ENCODE measurements around the gene ERGIC2.

Gene ERGIC2

GRCh38 chr12:29314416-29314815 lies 66.6 kb downstream of the ERGIC2 start:
- TF ChIP-seq CTCF (IDR thresholded peaks at IDR 0.05; ENCODE audit: insufficient read depth, low read length), result no peak
- no peak for TF ChIP-seq SPI1 (IDR thresholded peaks at IDR 0.05; ENCODE audit: borderline replicate concordance, low read depth)
- TF ChIP-seq REST (IDR thresholded peaks at IDR 0.05; ENCODE audit: insufficient replicate concordance, low read depth), result no peak
- TF ChIP-seq POLR2AphosphoS5 (IDR thresholded peaks at IDR 0.05; ENCODE audit: low read depth), result no peak
- TF ChIP-seq GABPA (IDR thresholded peaks at IDR 0.05; ENCODE audit: low read depth), result no peak
- Histone ChIP-seq H3K4me3 (replicated peaks; ENCODE audit: insufficient read depth, low read length) (no peak overlapping the region), H3K27ac (replicated peaks) (no peak overlapping the region), H3K27me3 (ENCODE audit: insufficient read depth, poor library complexity, severe bottlenecking) (no peaks in the 10 kb centered on the region)
- DNase-seq (ENCODE audit: low read depth in 1 of 2, low spot score in 1 of 2), result no peak

GRCh38 chr12:29310899-29311298 lies 70.1 kb downstream of the ERGIC2 start:
- no peaks in the 10 kb centered on the region for H3K27me3 ChIP-seq (ENCODE audit: insufficient read depth, poor library complexity, severe bottlenecking)
- TF ChIP-seq POLR2AphosphoS5 (IDR thresholded peaks at IDR 0.05; ENCODE audit: low read depth) (no peak), REST (IDR thresholded peaks at IDR 0.05; ENCODE audit: insufficient replicate concordance, low read depth) (no peak), GABPA (IDR thresholded peaks at IDR 0.05; ENCODE audit: low read depth) (no peak), SPI1 (IDR thresholded peaks at IDR 0.05; ENCODE audit: borderline replicate concordance, low read depth) (no peak), CTCF (IDR thresholded peaks at IDR 0.05; ENCODE audit: insufficient read depth, low read length) (no peak)
- no peak overlapping the region for H3K27ac ChIP-seq (replicated peaks)
- DNase-seq (ENCODE audit: low read depth in 1 of 2, low spot score in 1 of 2), result no peak
- no peak overlapping the region for H3K4me3 ChIP-seq (replicated peaks; ENCODE audit: insufficient read depth, low read length)

GRCh38 chr12:29309320-29309902 lies 71.6 kb downstream of the ERGIC2 start:
- H3K27ac ChIP-seq (replicated peaks), result no peak overlapping the region
- TF ChIP-seq POLR2AphosphoS5 (IDR thresholded peaks at IDR 0.05; ENCODE audit: low read depth) (no peak), CTCF (IDR thresholded peaks at IDR 0.05; ENCODE audit: insufficient read depth, low read length) (no peak), REST (IDR thresholded peaks at IDR 0.05; ENCODE audit: insufficient replicate concordance, low read depth) (no peak), GABPA (IDR thresholded peaks at IDR 0.05; ENCODE audit: low read depth) (no peak), SPI1 (IDR thresholded peaks at IDR 0.05; ENCODE audit: borderline replicate concordance, low read depth) (no peak)
- no peak for DNase-seq (ENCODE audit: low read depth in 1 of 2, low spot score in 1 of 2)

More at GRCh38 chr12:29309320-29309902, 71.6 kb downstream of the ERGIC2 start:
- Histone ChIP-seq H3K27me3 (ENCODE audit: insufficient read depth, poor library complexity, severe bottlenecking) (no peaks in the 10 kb centered on the region), H3K4me3 (replicated peaks; ENCODE audit: insufficient read depth, low read length) (no peak overlapping the region)
